WTC11 (cell line): ENCODE measurements around the gene GPNMB. TPM values are rescaled to one million over a fixed set of nuclear protein-coding genes. Genes with fewer than 3 reads are reported as not detected.
A peak's percentile ranks its signal among the peaks of the same experiment; 100 is the strongest.

Source experiments
- AFF4 ChIP-seq: sonication (generic); formaldehyde crosslinking; IDR thresholded peaks from 2 replicates; pipeline ENCODE4 v1.8.1; 2023; ENCODE audit warnings: mild to moderate bottlenecking, missing genetic modification reagents, borderline replicate concordance
- ATF1 ChIP-seq: sonication (generic); formaldehyde crosslinking; IDR thresholded peaks from 2 replicates; pipeline ENCODE4 v1.8.1; 2023; ENCODE audit warnings: mild to moderate bottlenecking, moderate library complexity, missing genetic modification reagents
- ATF2 ChIP-seq: sonication (generic); formaldehyde crosslinking; IDR thresholded peaks from 2 replicates; pipeline ENCODE4 v1.8.1; 2022; ENCODE audit warnings: low read depth, missing genetic modification reagents, borderline replicate concordance
- ATF6 ChIP-seq: sonication (generic); formaldehyde crosslinking; IDR thresholded peaks from 2 replicates; pipeline ENCODE4 v1.8.1; 2023; ENCODE audit warnings: mild to moderate bottlenecking, missing genetic modification reagents
- CDX4 ChIP-seq: fragments of 250-450 bp; sonication (Bioruptor Pico); IDR thresholded peaks from 2 replicates; pipeline ENCODE4 v1.9.0; 2021; ENCODE audit warnings: moderate library complexity, mild to moderate bottlenecking, inconsistent platforms, borderline replicate concordance
- CREM ChIP-seq: sonication (generic); formaldehyde crosslinking; IDR thresholded peaks from 2 replicates; pipeline ENCODE4 v1.8.1; 2022; ENCODE audit warnings: mild to moderate bottlenecking, missing genetic modification reagents, moderate library complexity
- E2F5 ChIP-seq: sonication (generic); formaldehyde crosslinking; IDR thresholded peaks from 2 replicates; pipeline ENCODE4 v1.8.1; 2022; ENCODE audit warnings: mild to moderate bottlenecking, moderate library complexity, missing genetic modification reagents
- ERG ChIP-seq: fragments of 250-450 bp; sonication (Bioruptor Pico); IDR thresholded peaks from 2 replicates; pipeline ENCODE4 v1.8.0; 2021; ENCODE audit warnings: mild to moderate bottlenecking
- JAZF1 ChIP-seq: fragments of 250-450 bp; sonication (Bioruptor Pico); IDR thresholded peaks from 2 replicates; pipeline ENCODE4 v1.9.0; 2021; ENCODE audit warnings: moderate library complexity, mild to moderate bottlenecking, inconsistent platforms
- KAT7 ChIP-seq: sonication (generic); formaldehyde crosslinking; IDR thresholded peaks from 2 replicates; pipeline ENCODE4 v1.8.1; 2023; ENCODE audit warnings: missing genetic modification reagents, mild to moderate bottlenecking, borderline replicate concordance
- MYBL2 ChIP-seq: sonication (generic); formaldehyde crosslinking; IDR thresholded peaks from 2 replicates; pipeline ENCODE4 v1.8.1; 2023; ENCODE audit warnings: mild to moderate bottlenecking, moderate library complexity, missing genetic modification reagents
- NFE2L1 ChIP-seq: sonication (generic); formaldehyde crosslinking; IDR thresholded peaks from 2 replicates; pipeline ENCODE4 v1.8.1; 2023; ENCODE audit warnings: missing genetic modification reagents
- SMAD3 ChIP-seq: sonication (generic); formaldehyde crosslinking; IDR thresholded peaks from 2 replicates; pipeline ENCODE4 v1.8.0; 2022; ENCODE audit warnings: missing genetic modification reagents, mild to moderate bottlenecking, borderline replicate concordance
- TCF7 ChIP-seq: sonication (generic); formaldehyde crosslinking; IDR thresholded peaks from 2 replicates; pipeline ENCODE4 v1.8.0; 2022; ENCODE audit warnings: mild to moderate bottlenecking, low read depth, missing genetic modification reagents, moderate library complexity
- ZMAT4 ChIP-seq: fragments of 250-450 bp; sonication (Bioruptor Pico); IDR thresholded peaks from 2 replicates; pipeline ENCODE4 v1.9.0; 2021; ENCODE audit warnings: mild to moderate bottlenecking
- ZNF232 ChIP-seq: sonication (generic); formaldehyde crosslinking; IDR thresholded peaks from 2 replicates; pipeline ENCODE4 v1.8.0; 2022; ENCODE audit warnings: mild to moderate bottlenecking, missing genetic modification reagents
- ZNF263 ChIP-seq: sonication (generic); formaldehyde crosslinking; IDR thresholded peaks from 2 replicates; pipeline ENCODE4 v1.8.1; 2022; ENCODE audit warnings: low read depth, mild to moderate bottlenecking, moderate library complexity, missing genetic modification reagents
- ZNF281 ChIP-seq: sonication (generic); formaldehyde crosslinking; IDR thresholded peaks from 2 replicates; pipeline ENCODE4 v1.8.0; 2023; ENCODE audit warnings: mild to moderate bottlenecking, missing genetic modification reagents
- ZNF317 ChIP-seq: sonication (generic); formaldehyde crosslinking; IDR thresholded peaks from 2 replicates; pipeline ENCODE4 v1.8.1; 2023; ENCODE audit warnings: low read depth, mild to moderate bottlenecking, moderate library complexity, missing genetic modification reagents, borderline replicate concordance
- ZNF425 ChIP-seq: fragments of 250-450 bp; sonication (Bioruptor Pico); conservative IDR thresholded peaks from 2 replicates; pipeline ENCODE4 v1.9.0; 2021; ENCODE audit warnings: mild to moderate bottlenecking
- total RNA-seq: library from RNA; stranded (reverse); gene quantifications from 3 replicates; pipeline ENCODE4 v1.2.3, GENCODE V29; 2021

GPNMB gene
- total RNA-seq, 1 experiment from 2014 or later = 1.1 TPM

GRCh38 chr7:23298885-23299769, 52.6 kb downstream of the GPNMB start, which contains the start of gene MALSU1 (continued):
- 0 out of 2 replicates have a peak, but pooled peaks have one; percentile 19 for TF ChIP-seq ATF2 (CRISPR knock-in tag)
- TF ChIP-seq ZNF232 (CRISPR knock-in tag) = no peak; the same call in 1 of the 2 replicates
- 0 out of 2 replicates have a peak, but pooled peaks have one; percentile 43 for TF ChIP-seq TCF7 (CRISPR knock-in tag)
- 0 out of 2 replicates have a peak, but pooled peaks have one; percentile 27 for TF ChIP-seq AFF4
- no peak for TF ChIP-seq ZNF281
- TF ChIP-seq SMAD3 (CRISPR knock-in tag) = no peak; the same call in 1 of the 2 replicates
- TF ChIP-seq ZNF263 = no peak
- peak; percentile 94 for TF ChIP-seq CREM (CRISPR knock-in tag)
- no peak for TF ChIP-seq KAT7 (CRISPR knock-in tag)
- 0 out of 2 replicates have a peak, but pooled peaks have one; percentile 26 for TF ChIP-seq ZNF317 (CRISPR knock-in tag)
- no peak for TF ChIP-seq ZNF425
- TF ChIP-seq JAZF1 = no peak
- no peak for TF ChIP-seq CDX4 (CRISPR knock-in tag)
- no peak for TF ChIP-seq ZMAT4 (CRISPR knock-in tag)
- peak; percentile 76; the same call in 1 of the 2 replicates for TF ChIP-seq E2F5 (CRISPR knock-in tag)
- peak; percentile 69 for TF ChIP-seq MYBL2 (CRISPR knock-in tag)
- TF ChIP-seq ERG (CRISPR knock-in tag) = no peak
- TF ChIP-seq NFE2L1 (CRISPR knock-in tag) = 0 out of 2 replicates have a peak, but pooled peaks have one; percentile 50
- TF ChIP-seq ATF1 = peak; percentile 69
- TF ChIP-seq ATF6 = no peak
